ENCODE results near the gene HSPA1A.

HSPA1A gene

GRCh38 chr6:31775184-31775583, 40.2 kb upstream of the HSPA1A start:
- Histone ChIP-seq H3K9ac (no peak overlapping the region), H3K4me3 (no peak overlapping the region), H3K9me3 (no peaks in the 10 kb centered on the region), H3K36me3 (peaks cover 28% of the 10 kb centered on the region), H4K20me1 (no peaks in the 10 kb centered on the region; the same call in 1 of the 2 replicates), H3K4me2 (peak overlapping the region; percentile 61), H3K27me3 (no peaks in the 10 kb centered on the region), H3K4me1 (peaks cover 58% of the 10 kb centered on the region), H3K27ac (peak overlapping the region; percentile 44; the same call in 1 of the 2 replicates)
- TF ChIP-seq Cebpa-rat (IDR thresholded peaks at IDR 0.05) = no peak

DNA sequence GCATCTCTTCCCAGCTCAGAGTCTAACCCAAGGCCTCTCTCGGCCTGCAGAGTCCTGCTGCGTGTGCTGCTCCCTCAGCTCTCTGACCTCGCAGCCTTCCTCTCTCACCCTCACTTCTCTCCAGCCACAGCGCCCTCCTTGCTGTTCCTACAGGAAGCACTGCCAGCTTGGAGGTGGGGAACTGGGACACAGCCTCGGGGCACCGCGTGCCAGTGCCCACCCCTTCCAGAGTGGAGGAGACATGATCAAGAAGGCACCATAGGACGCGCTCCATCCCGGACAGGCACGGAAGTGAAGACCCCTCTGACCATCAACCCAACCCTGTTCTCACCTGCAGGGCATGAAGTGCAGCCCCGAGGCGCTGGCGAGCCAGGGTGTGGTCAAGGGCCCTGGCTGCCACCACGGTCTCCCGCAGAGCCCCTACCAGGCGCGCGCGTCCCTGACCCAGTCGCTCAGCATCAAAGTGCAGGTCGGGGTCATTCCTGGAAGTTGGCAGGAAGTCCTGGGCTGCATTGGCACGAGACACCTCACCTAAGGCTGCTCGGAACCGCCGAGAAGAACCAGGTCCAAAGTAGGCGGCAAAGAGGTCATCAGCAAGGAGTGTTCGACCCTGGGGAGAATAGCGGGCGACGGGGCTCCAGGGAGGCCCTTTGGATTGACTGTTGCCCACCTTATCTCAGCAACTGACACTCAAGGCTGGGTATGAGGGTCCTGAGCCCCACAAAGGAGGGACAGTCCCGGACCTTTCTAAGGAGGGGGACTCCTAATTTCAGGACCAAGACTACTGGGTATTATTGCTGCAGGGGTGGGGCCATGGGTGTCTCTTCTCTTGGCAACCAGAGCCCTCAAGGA, 39.5 kb upstream of the HSPA1A start:
- Histone ChIP-seq H3K4me3 (no peak overlapping the region), H3K27ac (no peak overlapping the region), H3K9ac (no peak overlapping the region), H3K36me3 (peaks cover 35% of the 10 kb centered on the region), H3K4me1 (peaks cover 58% of the 10 kb centered on the region), H4K20me1 (no peaks in the 10 kb centered on the region; the same call in 1 of the 2 replicates), H3K4me2 (0 out of 2 replicates have a peak overlapping the region, but pooled peaks have one; percentile 61), H3K27me3 (no peaks in the 10 kb centered on the region), H3K9me3 (no peaks in the 10 kb centered on the region)
- TF ChIP-seq Cebpa-rat (IDR thresholded peaks at IDR 0.05) = no peak

- H3K4me1 ChIP-seq = peaks cover 58% of the 10 kb centered on the region
- no peak overlapping the region for H3K4me3 ChIP-seq
- H3K27ac ChIP-seq = peak overlapping the region; percentile 58
- TF ChIP-seq Cebpa-rat (IDR thresholded peaks at IDR 0.05) = no peak
- H3K36me3 ChIP-seq = peaks cover 41% of the 10 kb centered on the region
- H3K9me3 ChIP-seq = no peaks in the 10 kb centered on the region
- H3K4me2 ChIP-seq = peak overlapping the region; percentile 66
- no peak overlapping the region for H3K9ac ChIP-seq
- no peaks in the 10 kb centered on the region for H3K27me3 ChIP-seq
- peaks cover under 1% of the 10 kb centered on the region; the same call in 1 of the 2 replicates for H4K20me1 ChIP-seq
Measured at GRCh38 chr6:31776485-31776988, 38.8 kb upstream of the HSPA1A start.

GRCh38 chr6:31776989-31777666, 38.2 kb upstream of the HSPA1A start, which contains the start of gene VWA7:
VWA7 (minus strand) TSS chr6:31777328; CDS start chr6:31776779, 549 bp downstream.
- Histone ChIP-seq H3K4me3 (no peak within 1 kb of the TSS), H3K36me3 (peaks cover 47% of the 10 kb centered on the region), H3K4me1 (peaks cover 53% of the 10 kb centered on the region), H3K4me2 (peak within 1 kb of the TSS; percentile 66), H4K20me1 (peaks cover 6% of the 10 kb centered on the region; the same call in 1 of the 2 replicates), H3K9ac (0 out of 2 replicates have a peak within 1 kb of the TSS, but pooled peaks have one; percentile 23), H3K27me3 (no peaks in the 10 kb centered on the region), H3K9me3 (no peaks in the 10 kb centered on the region), H3K27ac (peak within 1 kb of the TSS; percentile 58)
- no peak for TF ChIP-seq Cebpa-rat (IDR thresholded peaks at IDR 0.05)

DNA sequence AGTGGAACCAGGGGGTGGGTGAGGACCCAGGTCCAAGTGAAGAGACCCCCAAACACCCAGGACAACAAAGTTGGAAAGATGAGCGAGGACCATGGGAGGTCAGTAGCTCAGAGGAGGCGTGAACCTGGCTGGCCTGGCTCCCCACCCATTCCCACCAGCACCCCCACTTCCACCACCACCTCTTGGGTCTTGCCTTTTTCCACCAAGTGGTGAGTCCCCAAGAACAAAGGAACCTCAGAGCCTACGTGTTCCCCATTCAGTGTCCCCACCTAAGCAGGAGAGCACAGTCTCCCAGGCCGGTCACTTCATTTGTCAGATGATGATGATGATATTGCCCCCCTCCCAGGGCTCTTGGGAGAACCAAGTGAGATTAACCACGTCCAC, 37.7 kb upstream of the HSPA1A start:
- Histone ChIP-seq H3K36me3 (peaks cover 53% of the 10 kb centered on the region), H3K27ac (no peak overlapping the region), H3K27me3 (no peaks in the 10 kb centered on the region), H3K9me3 (no peaks in the 10 kb centered on the region), H3K4me1 (peaks cover 48% of the 10 kb centered on the region), H3K4me2 (peak overlapping the region; percentile 66), H3K9ac (0 out of 2 replicates have a peak overlapping the region, but pooled peaks have one; percentile 23), H4K20me1 (peaks cover 11% of the 10 kb centered on the region; the same call in 1 of the 2 replicates), H3K4me3 (no peak overlapping the region)
- TF ChIP-seq Cebpa-rat (IDR thresholded peaks at IDR 0.05) = no peak

GRCh38 chr6:31778193-31778592, 37.1 kb upstream of the HSPA1A start:
- Histone ChIP-seq H3K27ac (no peak overlapping the region), H3K4me3 (no peak overlapping the region), H3K9ac (no peak overlapping the region), H3K36me3 (peaks cover 58% of the 10 kb centered on the region), H3K9me3 (no peaks in the 10 kb centered on the region), H4K20me1 (peaks cover 12% of the 10 kb centered on the region; the same call in 1 of the 2 replicates), H3K4me1 (peaks cover 44% of the 10 kb centered on the region), H3K4me2 (no peak overlapping the region), H3K27me3 (no peaks in the 10 kb centered on the region)
- TF ChIP-seq Cebpa-rat (IDR thresholded peaks at IDR 0.05) = no peak

DNA sequence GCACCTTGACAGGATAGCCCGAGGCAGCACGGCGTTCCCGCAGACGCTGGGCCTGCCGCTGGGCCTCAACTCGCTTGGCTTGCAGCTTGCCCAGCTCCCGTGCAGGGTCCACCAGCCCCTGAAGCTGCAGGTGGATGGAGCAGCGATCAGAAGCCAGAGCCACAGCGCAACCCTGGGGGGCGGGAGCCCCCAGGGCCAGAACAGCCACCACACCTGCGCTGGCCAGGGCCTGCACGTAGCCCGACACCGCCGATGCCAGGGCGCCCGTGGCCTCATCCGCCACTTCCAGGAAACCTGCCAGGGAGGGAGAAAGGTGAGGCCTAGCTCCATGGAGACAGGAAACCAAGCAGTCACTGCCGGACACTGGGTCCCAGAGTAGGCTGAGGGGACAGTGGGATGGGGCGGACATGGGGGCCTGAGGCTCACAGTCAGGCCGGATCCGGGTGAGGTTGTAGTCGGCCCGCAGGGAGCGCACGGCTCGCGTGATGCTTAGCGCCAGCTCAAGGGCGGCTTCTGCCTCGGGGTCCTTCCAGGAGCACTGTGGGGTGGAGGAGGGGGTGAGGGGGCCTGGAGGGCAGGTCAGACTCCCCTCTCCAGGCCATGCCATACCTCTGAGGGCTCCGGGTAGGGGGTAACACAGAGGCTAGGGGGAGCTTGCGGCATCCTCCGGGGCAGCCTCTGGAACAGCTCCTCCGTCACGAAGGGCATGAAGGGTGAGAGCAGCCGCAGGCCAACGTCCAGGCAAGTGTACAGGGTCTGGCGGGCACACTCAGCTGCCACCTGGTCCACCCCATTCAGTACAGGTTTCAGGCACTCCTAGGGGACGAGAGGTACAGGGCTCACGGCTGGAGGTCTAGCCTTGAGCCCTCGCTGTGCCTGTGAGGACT, 36.1 kb upstream of the HSPA1A start:
- no peak for TF ChIP-seq Cebpa-rat (IDR thresholded peaks at IDR 0.05)
- no peaks in the 10 kb centered on the region for H3K9me3 ChIP-seq
- peaks cover 12% of the 10 kb centered on the region; the same call in 1 of the 2 replicates for H4K20me1 ChIP-seq
- H3K36me3 ChIP-seq = peaks cover 68% of the 10 kb centered on the region
- H3K4me1 ChIP-seq = peaks cover 40% of the 10 kb centered on the region
- H3K27ac ChIP-seq = no peak overlapping the region
- H3K9ac ChIP-seq = no peak overlapping the region
- no peak overlapping the region for H3K4me3 ChIP-seq
- H3K4me2 ChIP-seq = no peak overlapping the region
- no peaks in the 10 kb centered on the region for H3K27me3 ChIP-seq

GRCh38 chr6:31779908-31780307, 35.4 kb upstream of the HSPA1A start:
- Histone ChIP-seq H3K36me3 (peaks cover 75% of the 10 kb centered on the region), H3K9ac (no peak overlapping the region)

More at GRCh38 chr6:31779908-31780307, 35.4 kb upstream of the HSPA1A start:
- no peak for TF ChIP-seq Cebpa-rat (IDR thresholded peaks at IDR 0.05)
- no peaks in the 10 kb centered on the region for H3K27me3 ChIP-seq
- no peak overlapping the region for H3K27ac ChIP-seq
- no peaks in the 10 kb centered on the region for H3K9me3 ChIP-seq
- no peak overlapping the region for H3K4me3 ChIP-seq
- peaks cover 12% of the 10 kb centered on the region; the same call in 1 of the 2 replicates for H4K20me1 ChIP-seq
- peaks cover 33% of the 10 kb centered on the region for H3K4me1 ChIP-seq
- no peak overlapping the region for H3K4me2 ChIP-seq
